K562 (cell line): ENCODE results near the gene EPC2. TPM values are rescaled to one million over a fixed set of nuclear protein-coding genes. Genes with fewer than 3 reads are reported as not detected.

ENCODE experiments used
- ATAC-seq: fragments of 200-7000 bp; cut with Tn5 transposase; 3 replicates; pipeline ENCODE4 v1.9.1; 2020; ENCODE audit warnings: moderate library complexity
- BruUV-seq: library from RNA; stranded (reverse); fragments of 400-500 nt; replicated peaks from 2 replicates; lab custom pipeline; 2021; lab: Mats Ljungman, UMichigan
- CTCF ChIA-PET: fragments of 300-600 bp; formaldehyde crosslinking; extraction: SDS; loops from one replicate; lab custom pipeline; 2021; ENCODE audit warnings: low intra/inter-chr PET ratio; lab: Yijun Ruan, JAX
- POLR2A ChIA-PET: fragments of 300-600, 350-650 bp; sonication (Branson Sonifier 250); formaldehyde crosslinking; extraction: SDS; loops from one replicate; lab custom pipeline; 2021; ENCODE audit warnings: antibody characterized with exemption, inconsistent platforms; lab: Yijun Ruan, JAX
- DNase-seq, 4 experiments: peaks; one replicate each; pipeline versions ENCODE4 v3.0.0 to v3.0.0-alpha.2; 2011 to 2018; ENCODE audit warnings: low spot score in 3 of 4, mixed read lengths in 3 of 4; ENCODE audit errors: extremely low read depth in 1 of 4
- FAIRE-seq: peaks from 2 replicates; lab custom pipeline; 2011; peaks lifted over from hg19 to GRCh38; lab: Jason Lieb, UNC
- H2AFZ ChIP-seq: 2 replicates; pipeline ENCODE4 v1.6.0; 2011; ENCODE audit warnings: low read depth, low read length, control low read depth, inconsistent platforms
- H3K27ac ChIP-seq: fragments of 200-600 bp; 3 replicates; pipeline ENCODE4 v1.8.0; 2011; ENCODE audit warnings: low read depth, mild to moderate bottlenecking, control low read depth, inconsistent platforms, low read length, moderate library complexity, mixed read lengths; ENCODE audit errors: extremely low read depth
- H3K27me3 ChIP-seq, 2 experiments: fragments of 300-600 bp in 1 of 2; 2 replicates in 1 of 2; 3 replicates in 1 of 2; pipeline versions ENCODE4 v1.6.0 to v1.8.0; 2011; ENCODE audit warnings: inconsistent platforms in 2 of 2, low read length in 2 of 2, mild to moderate bottlenecking in 1 of 2, mixed read lengths in 1 of 2, moderate library complexity in 1 of 2; ENCODE audit not compliant: control insufficient read depth in 2 of 2, insufficient read depth in 2 of 2
- H3K36me3 ChIP-seq: fragments of 300-600 bp; 3 replicates; pipeline ENCODE4 v1.8.0; 2011; ENCODE audit warnings: mild to moderate bottlenecking, low read length, inconsistent platforms; ENCODE audit not compliant: control insufficient read depth, insufficient read depth
- H3K4me1 ChIP-seq, 2 experiments: fragments of 200-600 bp in 1 of 2; replicated peaks in 1 of 2; 2 replicates in 1 of 2; 3 replicates in 1 of 2; pipeline versions ENCODE4 v1.5.1 to v1.8.0; 2011; ENCODE audit warnings: inconsistent platforms in 2 of 2, low read length in 2 of 2, mild to moderate bottlenecking in 1 of 2, mixed read lengths in 1 of 2, moderate library complexity in 1 of 2; ENCODE audit not compliant: control insufficient read depth in 2 of 2, insufficient read depth in 2 of 2
- H3K4me2 ChIP-seq: 2 replicates; pipeline ENCODE4 v1.6.1; 2011; ENCODE audit warnings: low read length, control low read depth, inconsistent platforms, mixed read lengths; ENCODE audit not compliant: insufficient read depth
- H3K4me3 ChIP-seq: fragments of 200-600 bp; sonication (generic), shearing (Covaris generic); 2 replicates; pipeline ENCODE4 v1.5.1; 2016; ENCODE audit warnings: control low read depth, inconsistent platforms
- H3K79me2 ChIP-seq: fragments of 200-600 bp; 3 replicates; pipeline ENCODE4 v1.8.0; 2011; ENCODE audit warnings: low read length, inconsistent platforms; ENCODE audit not compliant: control insufficient read depth, insufficient read depth
- H3K9ac ChIP-seq, 2 experiments: 2 replicates each; pipeline versions ENCODE4 v1.6.0 to v1.6.1; 2011; ENCODE audit warnings: low read depth in 2 of 2, low read length in 2 of 2, control low read depth in 1 of 2, inconsistent platforms in 1 of 2, mild to moderate bottlenecking in 1 of 2, mixed read lengths in 1 of 2; ENCODE audit not compliant: insufficient read depth in 1 of 2
- H3K9me1 ChIP-seq: one replicate; pipeline ENCODE4 v1.6.0; 2011; ENCODE audit warnings: inconsistent platforms, mild to moderate bottlenecking, low read length, moderate library complexity; ENCODE audit not compliant: control insufficient read depth, insufficient read depth
- H3K9me3 ChIP-seq: replicated peaks from 2 replicates; pipeline ENCODE4 v1.5.1; 2011; ENCODE audit warnings: low read depth, low read length, inconsistent platforms; ENCODE audit not compliant: control insufficient read depth, insufficient read depth
- H4K20me1 ChIP-seq: replicated peaks from 2 replicates; pipeline ENCODE4 v1.6.1; 2011; ENCODE audit warnings: low read length, inconsistent platforms, mixed read lengths; ENCODE audit not compliant: control insufficient read depth, insufficient read depth
- BDP1 ChIP-seq: IDR thresholded peaks from 3 replicates; pipeline ENCODE4 v1.6.1; 2011; ENCODE audit not compliant: insufficient read length, insufficient read depth
- CTBP1 ChIP-seq: fragments of 450-650 bp; IDR thresholded peaks from 2 replicates; pipeline ENCODE4 v1.6.1; 2016; ENCODE audit warnings: borderline replicate concordance
- E2F5 ChIP-seq: sonication (generic); formaldehyde crosslinking; IDR thresholded peaks from 2 replicates; pipeline ENCODE4 v1.8.0; 2022; ENCODE audit warnings: mild to moderate bottlenecking, missing genetic modification reagents
- KLF10 ChIP-seq: fragments of 250-450 bp; sonication (Bioruptor Pico); IDR thresholded peaks from 2 replicates; pipeline ENCODE4 v1.6.1; 2021; ENCODE audit warnings: matching md5 sums
- SMAD1 ChIP-seq: fragments of 150-350 bp; IDR thresholded peaks from 2 replicates; pipeline ENCODE4 v1.6.1; 2014; ENCODE audit warnings: low read length, low read depth; ENCODE audit not compliant: partially characterized antibody
- SNIP1 ChIP-seq: fragments of 450-650 bp; IDR thresholded peaks from 2 replicates; pipeline ENCODE4 v1.7.1; 2017; ENCODE audit warnings: low read depth, mild to moderate bottlenecking
- SREBF2 ChIP-seq: sonication (generic); formaldehyde crosslinking; IDR thresholded peaks from 2 replicates; pipeline ENCODE4 v1.4.0; 2020; ENCODE audit warnings: mild to moderate bottlenecking, missing genetic modification reagents
- ZBTB9 ChIP-seq: fragments of 450-650 bp; formaldehyde crosslinking; IDR thresholded peaks from 2 replicates; pipeline ENCODE4 v1.4.0; 2020; ENCODE audit warnings: mild to moderate bottlenecking, moderate library complexity
- ZNF318 ChIP-seq, 2 experiments: fragments of 450-650 bp; IDR thresholded peaks; 2 replicates each; pipeline ENCODE4 v1.6.1; 2016; ENCODE audit warnings: mild to moderate bottlenecking in 2 of 2, borderline replicate concordance in 1 of 2, low read depth in 1 of 2, moderate library complexity in 1 of 2
- WGBS: fragments of 100-300 bp; shearing (Covaris generic); methylation state at CpG from one replicate; pipeline ENCODE4 v1.1.6; 2016; ENCODE audit warnings: low coverage, mixed read lengths; ENCODE audit not compliant: insufficient coverage; ENCODE audit errors: missing lambda C conversion rate; 5-methylcytosine and 5-hydroxymethylcytosine counted together
- in situ Hi-C: fragments of 300-500 bp; cut with MboI; formaldehyde crosslinking; loops from 4 replicates; pipeline ENCODE4 v1.15.0; 2018; ENCODE audit warnings: inconsistent platforms, mixed read lengths
- intact Hi-C: fragments of 100-400 bp; cut with micrococcal nuclease; formaldehyde crosslinking; loops from 2 replicates; pipeline ENCODE4 v1.14.2; 2022
- polyA plus RNA-seq, 8 experiments: library from polyadenylated mRNA; depleted of rRNA in 4 of 8; stranded (reverse) in 5 of 8; unstranded in 3 of 8; fragments of >200 nt; fragmentation: Nextera tagmentation in 2 of 8; fragmentation: Illumina TruSeq in 1 of 8; extraction: Ambion mirVana in 2 of 8; extraction: Trizol in 1 of 8; gene quantifications; 2 replicates each; pipeline versions ENCODE4 v1.2.1 to v1.2.3, GENCODE V29; 2011 to 2014; ENCODE audit warnings: inconsistent platforms in 1 of 8, missing spikeins in 1 of 8
- total RNA-seq, 7 experiments: library from RNA; depleted of rRNA in 6 of 7; stranded (reverse); fragments of >200 nt in 6 of 7; fragmentation: Illumina TruSeq in 2 of 7; extraction: Trizol in 2 of 7; gene quantifications; 2 replicates each; pipeline versions ENCODE4 v1.2.1 to v1.2.3, GENCODE V29; 2011 to 2021; ENCODE audit warnings: low replicate concordance in 1 of 7

EPC2 gene
- total and polyA plus RNA-seq, 9 of the 15 experiments (the other 6 are each of a cell fraction or from before 2014, with no cell fraction given) = 7.0 to 35.8 (median 29.1) TPM

GRCh38 chr2:148667113-148667836 lies 22.7 kb downstream of the EPC2 start:
- Histone ChIP-seq H3K27me3 (no peaks in the 10 kb centered on the region), H3K9me1 (no peaks in the 10 kb centered on the region), H3K27ac (no peak overlapping the region), H3K4me3 (no peak overlapping the region), H3K9me3 (no peaks in the 10 kb centered on the region), H3K79me2 (peaks cover 89% of the 10 kb centered on the region), H4K20me1 (peaks cover 36% of the 10 kb centered on the region; the same call in 1 of the 2 replicates), H2AFZ (no peak overlapping the region), H3K4me1 (no peaks in the 10 kb centered on the region), H3K36me3 (no peaks in the 10 kb centered on the region), H3K9ac (no peak overlapping the region), H3K4me2 (no peak overlapping the region)
- no peak for ATAC-seq
- 37% methylated on average over 4 of the region's 4 CpGs for WGBS
- intact Hi-C loops = no loop called here
- in situ Hi-C loops = loop anchor here (25.0 kb wide), 1 partner anchor 895 kb away; no protein-coding TSS in a partner anchor
- no peak for FAIRE-seq
- no peak for DNase-seq
- POLR2A ChIA-PET = interaction anchor here (1.2 kb wide), 1 partner anchor 23 kb away, joined by 3 read pairs; no protein-coding TSS in a partner anchor
- no TSS peak for BruUV-seq
- CTCF ChIA-PET = no interaction called here
- TF ChIP-seq ZBTB9 (CRISPR knock-in tag) = no peak
- TF ChIP-seq SREBF2 (CRISPR knock-in tag) = no peak
- no peak for TF ChIP-seq CTBP1
- no peak for TF ChIP-seq E2F5 (CRISPR knock-in tag)
- TF ChIP-seq KLF10 (CRISPR knock-in tag) = no peak
- TF ChIP-seq SMAD1 = no peak
- no peak for TF ChIP-seq BDP1
- TF ChIP-seq SNIP1 = no peak
- TF ChIP-seq ZNF318 (IDR thresholded peaks at IDR 0.05; ENCODE audit: borderline replicate concordance in 1 of 2, low read depth in 1 of 2) = no peak
